NCI-H1930 (cell line): ENCODE results near the gene ADAMTS15.

Source experiments
- DNase-seq, 2 experiments: peaks; one replicate each; lab custom pipeline; 2025; lab: John Stamatoyannopoulos, UW

ADAMTS15 gene

GRCh38 chr11:130515829-130516553, 67.5 kb downstream of the ADAMTS15 start:
- DNase-seq = no peak

GRCh38 chr11:130516554-130517505, 68.4 kb downstream of the ADAMTS15 start:
- DNase-seq = no peak

DNA sequence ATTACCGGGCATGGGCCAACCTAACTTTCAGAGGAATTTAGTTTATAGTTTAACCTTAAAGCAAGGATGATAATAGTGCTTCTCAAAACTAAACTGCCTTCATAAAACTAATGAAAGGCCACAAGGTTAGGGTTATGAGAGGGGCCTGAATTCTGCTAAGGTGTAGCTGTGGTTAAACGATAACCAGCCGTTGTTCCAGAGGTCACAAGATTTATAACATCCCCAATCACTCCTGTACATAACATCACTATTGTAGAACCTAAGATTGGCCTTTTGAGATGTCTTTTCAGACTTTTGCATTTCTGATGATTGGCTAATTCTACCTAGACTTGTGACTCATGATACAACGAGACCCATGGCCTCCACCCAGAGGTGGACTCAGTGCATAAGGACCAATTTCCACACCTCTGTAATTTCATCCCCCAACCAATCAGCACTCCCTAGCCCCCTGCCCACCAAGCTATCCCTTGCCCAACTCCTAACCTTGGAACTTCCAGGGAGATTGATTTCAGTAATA, 69.8 kb downstream of the ADAMTS15 start:
- DNase-seq = no peak

DNA sequence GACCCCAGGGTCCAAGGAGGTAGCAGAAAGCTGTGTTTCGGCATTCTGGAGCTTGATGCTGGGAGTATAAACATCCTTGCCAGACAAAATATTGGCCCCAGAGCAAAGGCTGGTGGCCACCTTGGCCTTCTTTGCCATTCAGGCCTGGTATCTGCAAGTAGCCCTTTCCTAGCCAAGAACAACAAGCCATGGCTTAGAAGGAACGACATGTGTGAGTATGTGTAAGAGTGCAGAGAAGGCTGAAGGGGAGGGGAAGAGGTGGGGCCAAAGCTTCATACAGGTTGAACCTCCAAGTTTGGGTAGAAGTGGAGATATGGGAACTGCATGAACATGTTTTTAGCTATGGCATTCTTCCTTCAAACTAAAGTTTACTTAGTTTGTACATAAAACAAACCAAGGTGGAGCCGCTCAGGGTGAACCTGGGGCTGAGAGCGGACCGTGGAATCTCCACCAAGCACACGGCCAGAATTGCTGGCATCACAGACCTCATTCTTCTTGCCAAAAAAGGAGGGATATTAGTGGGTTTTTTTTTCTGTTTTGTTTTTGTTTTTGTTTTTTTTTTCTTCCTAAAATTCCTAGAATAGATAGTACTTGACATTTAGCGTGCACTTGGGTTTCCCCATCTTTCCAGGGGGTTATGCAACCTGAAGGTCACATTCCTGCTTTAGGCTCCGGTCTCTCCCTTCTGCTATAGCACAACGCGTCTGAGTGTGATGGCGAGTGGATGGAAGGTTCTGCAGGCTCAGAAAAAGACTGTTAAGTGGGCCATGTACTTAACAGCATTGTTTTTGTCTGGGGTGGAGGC, 70.9 kb downstream of the ADAMTS15 start:
- no peak for DNase-seq

DNA sequence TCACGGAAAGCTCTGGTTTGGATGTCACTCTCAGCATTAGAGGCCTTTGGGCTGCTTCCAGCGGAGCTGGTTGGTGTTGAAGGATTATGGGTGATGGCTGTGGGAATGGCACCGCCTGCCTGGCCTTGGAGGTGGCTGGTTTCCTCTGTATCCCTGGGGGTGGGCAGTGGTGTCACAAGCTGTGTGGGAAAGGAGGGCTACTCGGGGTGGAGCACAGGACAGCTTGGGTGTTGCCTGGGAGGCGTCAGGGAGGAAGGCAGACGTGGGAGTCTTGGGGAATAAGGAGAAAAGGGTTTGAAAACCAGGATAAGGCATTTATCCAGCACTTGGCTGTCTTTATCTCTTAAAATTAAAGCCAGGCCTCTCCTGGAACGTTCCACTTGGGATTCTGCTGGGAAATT, 71.8 kb downstream of the ADAMTS15 start:
- no peak for DNase-seq

DNA sequence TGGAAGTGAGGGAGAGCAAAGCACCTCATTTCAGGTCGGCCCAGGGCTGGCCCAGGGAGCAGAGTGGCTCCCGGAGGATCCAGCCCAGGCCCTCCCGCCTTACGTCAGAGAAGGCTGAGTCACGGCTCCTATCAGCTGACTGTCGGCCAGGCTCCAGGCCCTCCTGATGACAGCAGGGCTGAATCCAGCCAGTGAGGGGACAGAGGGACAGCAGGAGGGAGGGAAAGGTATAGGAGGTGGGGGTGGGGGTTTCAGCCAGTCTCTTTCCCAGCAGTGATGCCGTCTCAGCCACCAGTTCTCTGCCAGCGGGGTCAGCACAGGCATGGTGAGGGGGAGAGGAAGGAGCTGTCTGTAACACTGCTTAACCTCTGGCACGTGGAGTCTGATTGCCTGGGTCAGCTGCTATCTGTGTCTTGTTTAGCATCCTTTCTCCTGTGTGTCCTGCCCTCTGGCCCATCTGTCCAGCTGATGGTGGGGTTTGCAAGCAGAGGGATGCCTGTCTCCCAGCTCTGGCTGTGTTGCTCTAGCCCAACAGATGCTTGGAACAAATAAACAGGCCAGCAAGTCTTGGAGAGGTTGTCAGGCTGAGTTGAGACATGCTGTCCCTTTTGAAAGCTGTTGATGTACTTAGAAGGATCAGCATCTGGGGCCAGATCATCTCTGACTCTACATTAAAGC, 74.0 kb downstream of the ADAMTS15 start:
- DNase-seq = no peak

DNA sequence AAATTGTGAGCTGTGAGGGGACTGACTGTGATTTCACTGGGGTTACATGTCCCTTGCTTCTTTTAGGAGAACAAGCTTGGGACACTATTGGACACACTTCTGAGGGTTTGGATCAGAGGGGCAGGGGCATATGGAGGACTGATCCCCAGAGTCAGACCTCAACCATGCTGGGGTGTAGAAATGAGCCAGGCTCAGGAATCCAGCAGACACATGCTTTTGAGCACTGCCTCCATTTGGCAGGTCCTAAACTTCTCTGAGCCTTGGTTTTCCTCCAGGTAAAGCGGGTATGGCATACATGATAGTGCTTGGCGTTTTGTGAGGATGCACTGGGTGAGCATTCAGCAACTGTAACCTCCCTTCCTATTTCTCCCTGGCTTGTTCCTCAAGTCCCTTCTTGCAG, 74.7 kb downstream of the ADAMTS15 start:
- DNase-seq = no peak

- DNase-seq = no peak
These were observed 75.2 kb downstream of the ADAMTS15 start for GRCh38 chr11:130523609-130524008.

GRCh38 chr11:130524132-130524790, 75.8 kb downstream of the ADAMTS15 start:
- no peak for DNase-seq

- no peak for DNase-seq
These were observed 76.9 kb downstream of the ADAMTS15 start for GRCh38 chr11:130525307-130525706.
